GM13976 (cell line): ENCODE results near the gene ZNF385A.

Source experiments
- DNase-seq: peaks from one replicate; pipeline ENCODE4 v3.0.0; 2012; ENCODE audit warnings: low spot score
- CTCF ChIP-seq: IDR thresholded peaks from 2 replicates; pipeline ENCODE4 v1.5.1; 2012; ENCODE audit warnings: borderline replicate concordance, mild to moderate bottlenecking; ENCODE audit not compliant: insufficient read depth; ENCODE audit errors: extremely low read depth, missing control alignments, control extremely low read depth
- in situ Hi-C: fragments of 300-500 bp; cut with MboI; formaldehyde crosslinking; loops from one replicate; pipeline ENCODE4 v1.12.0; 2022; ENCODE audit warnings: low sequenced_read_pairs, mixed read lengths, inconsistent platforms; ENCODE audit not compliant: unreplicated experiment

ZNF385A gene

GRCh38 chr12:54389607-54390175, 5.2 kb upstream of the ZNF385A start:
- in situ Hi-C loops, result no loop called here
- TF ChIP-seq CTCF, result no peak
- DNase-seq, result no peak

- no peak for TF ChIP-seq CTCF
- DNase-seq, result no peak
- in situ Hi-C loops, result no loop called here
Measured at GRCh38 chr12:54389134-54389508, 4.6 kb upstream of the ZNF385A start.

- DNase-seq, result no peak
Measured at GRCh38 chr12:54388237-54389133, 4.0 kb upstream of the ZNF385A start.

GRCh38 chr12:54387114-54387467, 2.6 kb upstream of the ZNF385A start:
- no peak for TF ChIP-seq CTCF
- in situ Hi-C loops, result no loop called here
- no peak for DNase-seq

More at GRCh38 chr12:54388237-54389133, 4.0 kb upstream of the ZNF385A start:
- in situ Hi-C loops, result no loop called here
- TF ChIP-seq CTCF, result no peak

- DNase-seq, result no peak
- in situ Hi-C loops, result no loop called here
- TF ChIP-seq CTCF, result no peak
Measured at GRCh38 chr12:54386403-54387113, 2.0 kb upstream of the ZNF385A start.

GRCh38 chr12:54385251-54385914, 850 bp upstream of the ZNF385A start:
- peak; percentile 75 for DNase-seq
- no peak for TF ChIP-seq CTCF

More at GRCh38 chr12:54385251-54385914, 850 bp upstream of the ZNF385A start:
- in situ Hi-C loops, result no loop called here
